ENCODE results near the gene MLXIP.

The MLXIP gene

GRCh38 chr12:122096591-122097149 lies 18.1 kb downstream of the MLXIP start:
- ATAC-seq (ENCODE audit: insufficient read depth, low read depth) (no peak), DNase-seq (no peak)
- Histone ChIP-seq H3K4me1 (ENCODE audit: insufficient read depth, low read length) (peaks cover 14% of the 10 kb centered on the region), H3K36me3 (ENCODE audit: insufficient read depth, low read length) (no peaks in the 10 kb centered on the region), H3K9me3 (ENCODE audit: insufficient read depth, low read length, severe bottlenecking) (no peaks in the 10 kb centered on the region), H3K4me2 (ENCODE audit: insufficient read depth, low read length) (no peak overlapping the region), H4K20me1 (ENCODE audit: insufficient read depth, low read length) (peaks cover 53% of the 10 kb centered on the region), H3K79me2 (ENCODE audit: insufficient read depth, low read length) (peaks cover 70% of the 10 kb centered on the region), H3K9ac (ENCODE audit: low read depth, low read length) (no peak overlapping the region), H3K4me3 (ENCODE audit: low read depth in 1 of 2, low read length in 2 of 2) (no peak overlapping the region), H3K27ac (ENCODE audit: low read length) (no peak overlapping the region), H3K27me3 (ENCODE audit: insufficient read depth, low read length, poor library complexity) (no peaks in the 10 kb centered on the region), H2AFZ (ENCODE audit: low read depth, low read length) (no peak overlapping the region)
- TF ChIP-seq EZH2 (IDR thresholded peaks at IDR 0.05; ENCODE audit: borderline replicate concordance, low read depth, low read length, severe bottlenecking) (no peak), CTCF (IDR thresholded peaks at IDR 0.05; ENCODE audit: borderline replicate concordance, extremely low read depth, low read length, poor library complexity, severe bottlenecking) (no peak)

- H3K79me2 ChIP-seq (ENCODE audit: insufficient read depth, low read length): peaks cover 65% of the 10 kb centered on the region
- no peak overlapping the region for H3K27ac ChIP-seq (ENCODE audit: low read length)
- DNase-seq (no peak), ATAC-seq (ENCODE audit: insufficient read depth, low read depth) (no peak)
- peaks cover 14% of the 10 kb centered on the region for H3K4me1 ChIP-seq (ENCODE audit: insufficient read depth, low read length)
- no peaks in the 10 kb centered on the region for H3K36me3 ChIP-seq (ENCODE audit: insufficient read depth, low read length)
- no peaks in the 10 kb centered on the region for H3K27me3 ChIP-seq (ENCODE audit: insufficient read depth, low read length, poor library complexity)
- H2AFZ ChIP-seq (ENCODE audit: low read depth, low read length): no peak overlapping the region
- H3K9ac ChIP-seq (ENCODE audit: low read depth, low read length): no peak overlapping the region
- H3K4me2 ChIP-seq (ENCODE audit: insufficient read depth, low read length): no peak overlapping the region
- TF ChIP-seq EZH2 (IDR thresholded peaks at IDR 0.05; ENCODE audit: borderline replicate concordance, low read depth, low read length, severe bottlenecking): no peak
- no peak for TF ChIP-seq CTCF (IDR thresholded peaks at IDR 0.05; ENCODE audit: borderline replicate concordance, extremely low read depth, low read length, poor library complexity, severe bottlenecking)
- H4K20me1 ChIP-seq (ENCODE audit: insufficient read depth, low read length): peaks cover 53% of the 10 kb centered on the region
- no peaks in the 10 kb centered on the region for H3K9me3 ChIP-seq (ENCODE audit: insufficient read depth, low read length, severe bottlenecking)
- no peak overlapping the region for H3K4me3 ChIP-seq (ENCODE audit: low read depth in 1 of 2, low read length in 2 of 2)
Measured at GRCh38 chr12:122097584-122097926, 19.0 kb downstream of the MLXIP start.

GRCh38 chr12:122097927-122098756 lies 19.6 kb downstream of the MLXIP start:
- no peak overlapping the region for H3K4me3 ChIP-seq (ENCODE audit: low read depth in 1 of 2, low read length in 2 of 2)
- ATAC-seq (ENCODE audit: insufficient read depth, low read depth) (no peak), DNase-seq (no peak)
- no peak for TF ChIP-seq EZH2 (IDR thresholded peaks at IDR 0.05; ENCODE audit: borderline replicate concordance, low read depth, low read length, severe bottlenecking)
- no peak for TF ChIP-seq CTCF (IDR thresholded peaks at IDR 0.05; ENCODE audit: borderline replicate concordance, extremely low read depth, low read length, poor library complexity, severe bottlenecking)
- peaks cover 63% of the 10 kb centered on the region for H3K79me2 ChIP-seq (ENCODE audit: insufficient read depth, low read length)
- H2AFZ ChIP-seq (ENCODE audit: low read depth, low read length): no peak overlapping the region
- no peaks in the 10 kb centered on the region for H3K36me3 ChIP-seq (ENCODE audit: insufficient read depth, low read length)
- H3K27ac ChIP-seq (ENCODE audit: low read length): no peak overlapping the region
- H3K27me3 ChIP-seq (ENCODE audit: insufficient read depth, low read length, poor library complexity): no peaks in the 10 kb centered on the region
- H4K20me1 ChIP-seq (ENCODE audit: insufficient read depth, low read length): peaks cover 48% of the 10 kb centered on the region
- H3K4me2 ChIP-seq (ENCODE audit: insufficient read depth, low read length): no peak overlapping the region
- no peaks in the 10 kb centered on the region for H3K9me3 ChIP-seq (ENCODE audit: insufficient read depth, low read length, severe bottlenecking)
- no peak overlapping the region for H3K9ac ChIP-seq (ENCODE audit: low read depth, low read length)
- peaks cover 14% of the 10 kb centered on the region for H3K4me1 ChIP-seq (ENCODE audit: insufficient read depth, low read length)
